Activated CD4-positive, alpha-beta T cell treated with anti-CD3 and anti-CD28 coated beads, Interleukin-2, amount 50 U/mL, for 4 hours (primary cell): ENCODE results near the gene SPOCD1.
"Not testable (repeated sequence)": the region's sequence is repeated elsewhere in the genome, so short reads cannot be mapped to it uniquely, and the experiment has no call there.

Source experiments
- DNase-seq, 2 experiments: peaks; one replicate each; pipeline ENCODE4 v3.0.0-alpha.2; 2020

The SPOCD1 gene

GRCh38 chr1:31828926-31829690, 13.3 kb upstream of the SPOCD1 start:
- DNase-seq = no peak

DNA sequence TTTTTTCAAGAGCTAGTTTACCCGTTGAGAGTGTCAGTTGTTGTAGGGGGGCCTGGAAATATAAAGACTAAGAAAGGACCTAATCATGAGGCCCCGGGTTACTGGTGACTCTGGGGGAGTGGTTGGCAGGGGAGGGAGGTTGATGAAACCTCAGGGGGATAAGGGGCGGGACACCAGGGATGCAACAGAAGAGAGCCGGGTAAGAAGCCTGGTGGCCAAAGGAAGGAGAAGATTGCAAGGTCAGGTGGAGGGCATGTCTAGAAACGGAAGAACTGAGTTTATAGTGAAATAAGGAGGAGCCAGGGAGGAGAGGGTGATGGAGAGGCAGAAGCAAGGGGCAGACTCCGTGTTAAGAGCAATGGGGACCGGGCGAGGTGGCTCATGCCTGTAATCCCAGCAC, 12.5 kb upstream of the SPOCD1 start:
- DNase-seq = no peak

DNA sequence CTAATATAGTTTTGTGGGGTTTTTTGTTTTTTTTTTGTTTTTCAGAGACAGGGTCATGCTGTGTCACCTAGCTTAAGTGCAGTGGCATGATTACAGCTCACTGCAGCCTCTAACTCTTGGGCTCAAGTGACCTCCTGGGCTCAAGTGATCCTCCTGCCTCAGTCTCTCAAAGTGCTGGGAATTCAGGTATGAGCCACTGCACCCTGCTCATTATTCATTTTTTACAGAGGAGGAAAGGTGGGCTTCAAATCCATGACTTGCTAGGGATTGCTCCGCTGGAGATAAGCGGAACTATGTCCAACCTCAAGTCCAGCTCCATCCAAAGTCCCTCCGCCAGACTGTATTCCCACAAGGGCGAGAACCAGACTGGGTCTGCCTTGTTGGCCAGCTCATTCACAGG, 8.0 kb upstream of the SPOCD1 start:
- DNase-seq = no peak

GRCh38 chr1:31822766-31823165, 6.9 kb upstream of the SPOCD1 start:
- no peak for DNase-seq

DNA sequence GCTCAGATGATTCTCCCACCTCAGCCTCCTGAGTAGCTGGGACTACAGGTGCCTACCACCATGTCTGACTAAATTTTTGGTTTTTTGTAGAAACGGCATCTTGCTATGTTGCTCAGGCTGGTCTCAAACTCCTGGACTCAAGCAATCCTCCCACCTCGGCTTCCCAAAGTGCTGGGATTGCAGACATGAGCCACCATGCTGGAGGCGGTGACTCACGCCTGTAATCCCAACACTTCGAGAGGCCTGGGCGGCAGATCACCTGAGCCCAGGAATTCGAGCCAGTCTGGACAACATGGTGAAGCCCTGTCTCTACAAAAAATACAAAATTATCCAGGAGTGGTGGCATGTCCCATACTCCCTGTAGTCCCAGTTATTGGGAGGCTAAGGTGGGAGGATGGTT, 4.4 kb upstream of the SPOCD1 start:
- not testable (repeated sequence) for DNase-seq

DNA sequence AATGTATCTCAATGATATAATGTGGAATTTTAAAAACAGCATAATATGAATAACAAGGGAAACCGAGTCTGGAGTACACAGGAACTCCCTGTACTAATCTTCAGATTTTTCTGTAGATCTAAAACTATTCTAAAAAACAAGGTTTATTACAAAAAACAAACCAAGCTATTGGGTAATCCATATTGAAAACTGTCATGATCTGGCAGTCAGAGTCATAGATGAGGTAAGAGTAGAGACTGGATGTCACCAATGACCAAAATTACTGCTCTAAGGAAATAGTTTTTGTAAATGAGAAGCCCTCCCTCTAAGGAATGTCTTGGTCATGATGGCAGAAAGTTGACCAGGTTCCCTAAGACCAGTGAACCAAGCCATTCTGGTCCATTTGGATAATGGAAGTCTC, 2.4 kb upstream of the SPOCD1 start:
- no peak for DNase-seq

GRCh38 chr1:31816947-31817346, 1.1 kb upstream of the SPOCD1 start:
- DNase-seq = not testable (repeated sequence)

DNA sequence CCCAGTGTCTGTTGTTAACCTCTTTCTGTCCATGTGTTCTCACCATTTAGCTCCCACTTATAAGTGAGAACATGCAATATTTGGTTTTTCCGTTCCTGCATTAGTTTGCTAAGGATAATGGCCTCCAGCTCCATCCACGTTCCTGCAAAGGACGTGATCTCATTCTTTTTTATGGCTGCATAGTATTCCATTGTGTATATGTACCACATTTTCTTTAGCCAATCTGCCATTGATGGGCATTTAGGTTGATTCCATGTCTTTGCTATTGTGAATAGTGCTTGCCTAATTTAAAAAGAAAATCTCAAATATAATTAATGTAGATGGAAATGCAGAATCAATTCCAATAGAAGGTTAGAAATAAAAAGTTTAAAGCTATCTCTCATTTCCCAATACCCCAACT, 679 bp upstream of the SPOCD1 start:
- DNase-seq = not testable (repeated sequence)

- DNase-seq = no peak
Observed at GRCh38 chr1:31815307-31815645, 546 bp downstream of the SPOCD1 start.

GRCh38 chr1:31814631-31815306, 1.1 kb downstream of the SPOCD1 start:
- no peak for DNase-seq

DNA sequence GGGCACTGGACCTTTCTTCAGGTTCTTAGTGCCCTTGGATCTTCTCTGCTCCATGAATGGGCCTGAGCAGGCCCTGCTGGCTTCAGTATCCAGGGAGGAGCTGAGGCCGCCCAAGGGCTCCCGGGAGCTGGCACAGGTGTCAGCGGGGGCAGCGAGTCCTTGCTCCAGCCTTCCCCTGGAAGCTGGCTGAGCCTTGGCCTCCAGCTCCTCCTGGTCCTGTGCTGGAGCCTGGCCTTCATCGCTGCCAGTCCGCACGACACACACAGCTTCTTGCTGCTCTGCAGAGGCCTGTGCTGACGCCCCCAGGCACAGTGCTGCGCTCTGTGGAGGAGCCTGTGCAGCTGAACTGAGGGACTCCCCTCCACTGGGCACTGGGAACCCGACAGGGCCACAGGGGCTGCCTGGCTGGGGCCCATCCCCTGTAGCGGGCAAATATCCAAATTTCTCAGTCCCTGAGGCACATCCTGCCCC, 1.7 kb downstream of the SPOCD1 start:
- DNase-seq = no peak

DNA sequence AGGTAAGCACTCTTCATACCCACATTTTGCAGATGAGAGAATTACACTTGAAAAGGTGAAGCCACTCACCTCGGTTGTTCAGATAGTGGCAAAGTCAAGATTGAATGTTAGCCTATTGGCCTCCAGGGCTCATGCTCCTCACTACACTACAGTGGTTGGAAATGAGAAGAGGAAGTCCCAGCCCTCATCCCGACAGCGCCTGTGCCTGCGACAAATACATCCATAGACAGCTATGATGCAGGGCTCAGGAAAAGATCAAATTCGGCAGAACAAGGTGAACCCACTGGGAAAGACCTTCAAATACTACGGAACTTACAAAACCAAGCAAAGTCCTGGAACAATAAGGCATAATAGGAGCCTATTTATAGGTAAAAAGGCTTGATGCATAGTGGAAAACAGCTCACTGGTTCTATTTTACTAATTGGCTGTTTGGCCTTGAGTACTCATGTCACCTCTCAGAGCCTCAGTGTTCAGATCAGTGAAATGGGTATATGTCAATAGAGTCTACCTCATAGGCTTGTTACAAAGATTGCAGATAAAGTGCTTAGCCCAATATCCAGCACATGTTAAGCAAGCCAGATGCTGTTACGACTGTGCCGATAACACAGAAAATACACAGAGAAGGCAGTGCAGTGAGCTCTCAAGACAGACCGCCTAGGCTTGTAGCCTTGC, 3.5 kb downstream of the SPOCD1 start:
- DNase-seq = no peak

- no peak for DNase-seq
Observed at GRCh38 chr1:31811605-31812004, 4.2 kb downstream of the SPOCD1 start.

DNA sequence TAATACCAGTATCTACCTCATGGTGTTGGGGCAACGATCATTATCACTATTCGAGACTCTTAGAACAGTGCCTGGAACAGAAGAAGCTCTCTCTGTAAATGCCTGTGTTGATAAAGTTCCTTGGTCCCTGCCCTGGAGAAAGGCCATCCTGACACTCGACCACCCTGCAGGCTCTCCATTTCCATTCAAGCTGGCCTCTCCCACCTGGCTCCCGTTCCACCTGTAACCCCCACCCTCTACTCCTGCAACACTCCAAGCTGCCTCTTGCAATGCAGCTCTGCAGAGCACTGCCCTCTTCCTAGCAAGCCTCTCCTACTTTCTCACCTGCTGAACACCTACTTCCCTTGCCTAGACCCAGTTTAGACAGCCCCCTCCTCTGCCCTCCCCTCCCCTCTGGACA, 6.1 kb downstream of the SPOCD1 start:
- no peak for DNase-seq

DNA sequence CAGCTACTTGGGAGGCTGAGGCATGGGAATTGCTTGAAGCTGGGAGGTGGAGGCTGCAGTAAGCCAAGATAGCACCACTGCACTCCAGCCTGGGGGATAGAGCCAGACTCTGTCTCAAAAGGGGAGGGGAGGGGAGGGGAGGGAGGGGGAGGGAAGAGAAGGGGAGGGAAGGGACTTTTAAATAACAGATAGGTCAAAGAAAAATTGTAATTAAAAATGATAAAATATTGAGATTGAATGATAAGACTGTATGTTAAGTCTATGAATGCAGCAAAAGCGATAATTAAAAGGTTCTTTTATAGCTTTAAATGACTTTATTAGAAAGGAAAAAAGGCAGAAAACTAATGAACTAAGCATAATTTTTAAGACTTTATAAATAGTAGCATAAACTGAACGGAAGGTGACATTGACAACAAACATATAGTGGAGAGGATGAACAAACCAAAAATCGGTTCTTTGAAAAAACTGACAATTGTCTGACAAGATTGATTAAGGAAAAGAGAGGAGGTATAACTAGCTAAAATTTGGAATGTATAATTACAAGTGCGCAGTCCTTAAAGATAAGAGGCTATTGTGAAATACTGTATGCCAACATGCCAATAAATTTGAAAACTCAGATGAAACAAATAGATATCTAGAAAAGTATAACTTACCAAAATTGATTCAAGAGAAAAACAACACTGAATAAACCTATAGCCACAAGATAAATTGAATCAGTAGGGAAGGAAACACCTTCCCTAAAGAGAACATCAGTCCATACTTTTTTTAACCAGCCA, 8.4 kb downstream of the SPOCD1 start:
- DNase-seq = no peak

DNA sequence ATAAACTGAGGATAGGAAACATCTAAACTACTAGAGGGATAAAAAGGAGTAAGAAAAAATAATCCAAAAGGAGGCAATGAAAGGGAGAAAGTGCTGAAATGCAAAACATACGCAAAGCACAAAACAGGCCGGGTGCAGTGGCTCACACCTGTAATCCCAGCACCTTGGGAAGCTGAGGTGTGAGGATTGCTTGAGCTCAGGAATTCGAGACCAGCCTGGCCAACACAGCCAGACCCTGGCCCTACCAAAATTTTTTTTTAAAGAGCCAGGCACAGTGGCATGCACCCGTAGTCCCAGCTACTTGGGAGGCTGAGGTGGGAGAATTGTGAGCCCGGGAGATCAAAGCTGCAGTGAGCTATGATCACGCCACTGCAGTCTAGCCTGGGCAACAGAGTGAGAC, 10.5 kb downstream of the SPOCD1 start:
- no peak for DNase-seq

DNA sequence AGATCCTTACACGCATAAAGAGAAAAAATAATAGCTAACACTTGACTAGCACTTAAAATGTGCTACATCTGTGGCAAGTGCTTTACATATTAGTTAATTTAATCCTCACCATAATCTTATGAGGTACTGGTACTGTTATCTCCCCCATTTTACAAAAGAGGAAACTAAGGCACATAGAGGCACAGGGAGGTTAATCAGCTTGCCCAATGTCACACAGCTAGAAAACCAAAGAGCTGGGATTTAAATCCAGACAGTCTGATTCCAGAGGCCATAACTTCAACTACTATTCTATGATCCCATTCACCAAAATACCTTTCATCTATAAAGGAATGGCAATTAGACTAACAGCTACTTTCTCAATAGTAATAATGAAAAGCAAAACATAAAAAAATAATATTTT, 11.7 kb downstream of the SPOCD1 start:
- no peak for DNase-seq

- DNase-seq = no peak
Observed at GRCh38 chr1:31803610-31804009, 12.2 kb downstream of the SPOCD1 start.

GRCh38 chr1:31802190-31803150, 13.4 kb downstream of the SPOCD1 start:
- DNase-seq = no peak

DNA sequence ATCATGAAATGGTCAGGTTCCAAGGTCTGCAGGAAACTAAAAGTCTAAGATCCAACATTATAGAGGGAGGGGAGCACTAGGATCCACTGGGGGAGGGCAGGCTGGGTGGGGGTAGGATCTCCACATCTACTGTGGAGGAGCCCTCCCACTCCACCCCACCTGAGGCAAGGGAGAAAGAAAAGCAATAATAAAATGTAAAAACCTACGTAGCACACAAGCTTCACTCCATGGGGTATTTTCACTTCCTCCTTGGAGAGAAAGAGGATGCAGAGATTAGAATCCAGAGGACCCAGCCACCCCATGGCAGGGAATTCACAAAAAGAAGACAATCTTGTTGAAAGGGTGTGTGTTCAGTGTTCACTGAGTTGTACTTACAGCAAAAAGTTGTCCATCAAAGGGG, 14.4 kb downstream of the SPOCD1 start:
- DNase-seq = no peak

DNA sequence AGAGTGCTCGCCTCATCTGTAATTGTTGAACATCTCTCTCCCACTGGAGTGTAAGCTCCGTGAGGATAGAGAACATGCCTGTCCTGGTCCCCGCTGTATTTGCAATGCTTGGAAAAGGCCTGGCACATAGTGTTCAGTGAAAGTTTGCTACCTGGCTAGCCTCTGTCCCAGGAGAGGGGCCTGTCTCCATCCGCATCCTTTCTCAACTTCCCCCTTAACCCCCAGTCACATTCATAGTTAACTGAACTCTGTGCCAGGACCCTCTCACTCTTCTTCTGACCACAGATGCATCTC, 15.2 kb downstream of the SPOCD1 start:
- no peak for DNase-seq
